Tongue (tissue), 2 donors: ENCODE results near the gene DCDC2. TPM values are rescaled to one million over a fixed set of nuclear protein-coding genes. Genes with fewer than 3 reads are reported as not detected.
A peak's percentile ranks its signal among the peaks of the same experiment; 100 is the strongest.
"Not testable (repeated sequence)": the region's sequence is repeated elsewhere in the genome, so short reads cannot be mapped to it uniquely, and the experiment has no call there.

Experiments used
- DNase-seq: peaks from one replicate; pipeline ENCODE4 v3.0.0-alpha.2; 2015
- total RNA-seq: library from RNA; depleted of rRNA; stranded (reverse); fragments of >200 nt; gene quantifications from one replicate; pipeline ENCODE4 v1.2.3, GENCODE V29; 2014

DCDC2 gene
- total RNA-seq, 1 donor from 2014 or later: 0.21 TPM

GRCh38 chr6:24378473-24379097 lies 20.7 kb upstream of the DCDC2 start:
- no peak for DNase-seq

- DNase-seq: no peak
Measured at GRCh38 chr6:24376871-24377270, 19.0 kb upstream of the DCDC2 start.

GRCh38 chr6:24374612-24375011 lies 16.8 kb upstream of the DCDC2 start:
- DNase-seq: no peak

- not testable (repeated sequence) for DNase-seq
Measured at GRCh38 chr6:24365103-24365633, 7.3 kb upstream of the DCDC2 start.

- DNase-seq: not testable (repeated sequence)
Measured at GRCh38 chr6:24362363-24362762, 4.5 kb upstream of the DCDC2 start.

GRCh38 chr6:24359640-24360454 lies 2.0 kb upstream of the DCDC2 start:
- peak; percentile 90 for DNase-seq

GRCh38 chr6:24358219-24358821 lies 461 bp upstream of the DCDC2 start:
- DNase-seq: no peak

GRCh38 chr6:24356310-24356973 lies 1.4 kb downstream of the DCDC2 start:
- DNase-seq: no peak

GRCh38 chr6:24355393-24355792 lies 2.5 kb downstream of the DCDC2 start:
- no peak for DNase-seq

- no peak for DNase-seq
Measured at GRCh38 chr6:24353861-24354260, 4.0 kb downstream of the DCDC2 start.

GRCh38 chr6:24352434-24352833 lies 5.4 kb downstream of the DCDC2 start:
- DNase-seq: no peak

- DNase-seq: no peak
Measured at GRCh38 chr6:24344976-24345375, 12.9 kb downstream of the DCDC2 start.

- DNase-seq: no peak
Measured at GRCh38 chr6:24340998-24341938, 16.6 kb downstream of the DCDC2 start.

- no peak for DNase-seq
Measured at GRCh38 chr6:24339932-24340331, 17.9 kb downstream of the DCDC2 start.

GRCh38 chr6:24334285-24334684 lies 23.6 kb downstream of the DCDC2 start:
- no peak for DNase-seq

GRCh38 chr6:24332317-24332716 lies 25.5 kb downstream of the DCDC2 start:
- no peak for DNase-seq

GRCh38 chr6:24330137-24330732 lies 27.6 kb downstream of the DCDC2 start:
- DNase-seq: peak; percentile 22

GRCh38 chr6:24329451-24329850 lies 28.4 kb downstream of the DCDC2 start:
- no peak for DNase-seq

GRCh38 chr6:24329022-24329421 lies 28.8 kb downstream of the DCDC2 start:
- DNase-seq: no peak

- DNase-seq: no peak
Measured at GRCh38 chr6:24327756-24328155, 30.1 kb downstream of the DCDC2 start.

GRCh38 chr6:24325978-24326377 lies 31.9 kb downstream of the DCDC2 start:
- DNase-seq: no peak
